A549 treated with Hydrocortisone at 1 μM for 4 hours (cell line): ENCODE data around the gene SEC16B. TPM values are rescaled to one million over a fixed set of nuclear protein-coding genes. Genes with fewer than 3 reads are reported as not detected.

Experiments
- total RNA-seq: library from RNA; stranded (reverse); fragments of 200-300 nt; extraction: Qiagen RNA extraction; gene quantifications from 5 replicates; pipeline ENCODE4 v1.2.3, GENCODE V29; 2022

Gene SEC16B, protein sequence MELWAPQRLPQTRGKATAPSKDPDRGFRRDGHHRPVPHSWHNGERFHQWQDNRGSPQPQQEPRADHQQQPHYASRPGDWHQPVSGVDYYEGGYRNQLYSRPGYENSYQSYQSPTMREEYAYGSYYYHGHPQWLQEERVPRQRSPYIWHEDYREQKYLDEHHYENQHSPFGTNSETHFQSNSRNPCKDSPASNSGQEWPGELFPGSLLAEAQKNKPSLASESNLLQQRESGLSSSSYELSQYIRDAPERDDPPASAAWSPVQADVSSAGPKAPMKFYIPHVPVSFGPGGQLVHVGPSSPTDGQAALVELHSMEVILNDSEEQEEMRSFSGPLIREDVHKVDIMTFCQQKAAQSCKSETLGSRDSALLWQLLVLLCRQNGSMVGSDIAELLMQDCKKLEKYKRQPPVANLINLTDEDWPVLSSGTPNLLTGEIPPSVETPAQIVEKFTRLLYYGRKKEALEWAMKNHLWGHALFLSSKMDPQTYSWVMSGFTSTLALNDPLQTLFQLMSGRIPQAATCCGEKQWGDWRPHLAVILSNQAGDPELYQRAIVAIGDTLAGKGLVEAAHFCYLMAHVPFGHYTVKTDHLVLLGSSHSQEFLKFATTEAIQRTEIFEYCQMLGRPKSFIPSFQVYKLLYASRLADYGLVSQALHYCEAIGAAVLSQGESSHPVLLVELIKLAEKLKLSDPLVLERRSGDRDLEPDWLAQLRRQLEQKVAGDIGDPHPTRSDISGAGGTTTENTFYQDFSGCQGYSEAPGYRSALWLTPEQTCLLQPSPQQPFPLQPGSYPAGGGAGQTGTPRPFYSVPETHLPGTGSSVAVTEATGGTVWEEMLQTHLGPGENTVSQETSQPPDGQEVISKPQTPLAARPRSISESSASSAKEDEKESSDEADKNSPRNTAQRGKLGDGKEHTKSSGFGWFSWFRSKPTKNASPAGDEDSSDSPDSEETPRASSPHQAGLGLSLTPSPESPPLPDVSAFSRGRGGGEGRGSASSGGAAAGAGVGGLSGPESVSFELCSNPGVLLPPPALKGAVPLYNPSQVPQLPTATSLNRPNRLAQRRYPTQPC
- total RNA-seq: 0.55 to 0.93 TPM (median 0.83 TPM) in 5 replicates

DNA sequence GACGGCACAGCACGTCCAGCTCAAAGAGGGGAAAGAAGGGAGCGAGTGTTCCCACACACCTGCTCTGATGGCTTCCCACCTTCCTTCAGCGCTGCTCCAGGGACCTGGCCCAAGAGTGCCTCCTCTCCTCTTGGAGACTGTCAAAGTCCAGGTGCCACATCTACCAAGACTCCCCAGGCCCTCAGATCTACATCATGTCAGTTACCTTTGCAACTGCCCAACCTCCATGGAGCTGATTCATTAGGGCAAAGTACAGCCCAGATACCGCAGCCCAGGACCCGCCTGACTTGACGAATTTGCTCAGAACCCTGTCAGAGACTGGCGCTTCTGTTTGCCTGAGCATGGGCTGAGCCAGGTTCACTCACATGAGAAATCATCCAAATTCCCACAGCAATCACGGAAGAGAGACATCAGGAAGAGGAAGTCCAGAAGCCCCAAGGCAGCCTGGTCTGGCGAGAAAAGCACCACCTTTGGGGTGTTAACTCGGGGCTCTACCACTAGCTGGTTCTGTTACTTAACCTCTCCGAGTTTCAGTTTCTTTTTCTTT is at the start of gene SEC16B:
Gene SEC16B (minus strand): TSS at position 234 of the 547 bp plus-strand sequence. CDS start 2,077 bp downstream, outside the sequence.

Other genes starting within 250 kb of the SEC16B start
- gene RASAL2, start 124.0 kb upstream of the SEC16B start, total RNA-seq: 15.3 to 20.3 TPM (median 18.8 TPM) in 5 replicates